K562 (cell line): ENCODE results near the gene MCU. TPM values are rescaled to one million over a fixed set of nuclear protein-coding genes. Genes with fewer than 3 reads are reported as not detected.

ENCODE experiments used
- ATF1 ChIP-seq, 2 experiments: fragments of 450-650 bp in 1 of 2; IDR thresholded peaks; 2 replicates each; pipeline ENCODE4 v1.6.1; 2016; ENCODE audit warnings: missing compliant biosample characterization in 1 of 2, missing genetic modification characterization in 1 of 2
- ATF7 ChIP-seq: fragments of 450-650 bp; IDR thresholded peaks from 2 replicates; pipeline ENCODE4 v1.7.1; 2014; ENCODE audit warnings: mild to moderate bottlenecking, moderate library complexity
- BACH1 ChIP-seq: fragments of 200-800 bp; sonication (Bioruptor generic); IDR thresholded peaks from 2 replicates; pipeline ENCODE4 v1.6.1; 2016; ENCODE audit warnings: missing genetic modification characterization, missing compliant biosample characterization
- CEBPG ChIP-seq, 3 experiments: fragments of 200-800 bp in 1 of 3; sonication (Bioruptor generic) in 1 of 3; sonication (generic) in 1 of 3; formaldehyde crosslinking in 1 of 3; IDR thresholded peaks in 2 of 3; conservative IDR thresholded peaks in 1 of 3; 2 replicates each; pipeline versions ENCODE4 v1.6.1 to v1.8.0; 2016 to 2022; ENCODE audit warnings: missing compliant biosample characterization in 2 of 3, missing genetic modification characterization in 2 of 3, mild to moderate bottlenecking in 1 of 3, missing genetic modification reagents in 1 of 3
- CREB1 ChIP-seq, 2 experiments: sonication (generic) in 1 of 2; formaldehyde crosslinking in 1 of 2; IDR thresholded peaks; 2 replicates each; pipeline versions ENCODE4 v1.6.1 to v1.8.0; 2012 to 2022; ENCODE audit warnings: inconsistent platforms in 1 of 2, mild to moderate bottlenecking in 1 of 2, missing genetic modification reagents in 1 of 2, moderate library complexity in 1 of 2
- CREM ChIP-seq: IDR thresholded peaks from 2 replicates; pipeline ENCODE4 v1.6.1; 2014; ENCODE audit warnings: antibody characterized with exemption, low read depth
- CSDE1 ChIP-seq, 2 experiments: fragments of 450-650 bp; IDR thresholded peaks; 2 replicates each; pipeline ENCODE4 v1.6.1; 2016; ENCODE audit warnings: mild to moderate bottlenecking in 1 of 2
- FOS ChIP-seq: IDR thresholded peaks from 3 replicates; pipeline ENCODE4 v1.6.1; 2011; ENCODE audit not compliant: insufficient read length; ENCODE audit errors: extremely low read depth
- HMBOX1 ChIP-seq: sonication (generic); IDR thresholded peaks from 2 replicates; pipeline ENCODE4 v1.6.1; 2016
- JUN ChIP-seq, 2 experiments: sonication (generic) in 1 of 2; formaldehyde crosslinking in 1 of 2; IDR thresholded peaks; 2 replicates each; pipeline versions ENCODE4 v1.6.1 to v1.8.0; 2012 to 2022; ENCODE audit warnings: borderline replicate concordance in 2 of 2, mild to moderate bottlenecking in 2 of 2, improper control_type of control experiment in 1 of 2, low read depth in 1 of 2, low read length in 1 of 2, missing genetic modification reagents in 1 of 2
- KAT2B ChIP-seq: IDR thresholded peaks from one replicate; pipeline ENCODE4 v1.6.1; 2012; ENCODE audit warnings: low read depth, mild to moderate bottlenecking, control low read depth, inconsistent platforms, low read length, moderate library complexity
- POLR2AphosphoS5 ChIP-seq: IDR thresholded peaks from 2 replicates; pipeline ENCODE4 v1.6.1; 2011; ENCODE audit warnings: mild to moderate bottlenecking, low read depth, low read length, moderate library complexity; ENCODE audit not compliant: control insufficient read depth, insufficient read depth
- SLC30A9 ChIP-seq: fragments of 250-450 bp; sonication (Bioruptor Pico); IDR thresholded peaks from 2 replicates; pipeline ENCODE4 v1.8.0; 2022; ENCODE audit warnings: mild to moderate bottlenecking, moderate library complexity
- STAT5A ChIP-seq: IDR thresholded peaks from 2 replicates; pipeline ENCODE4 v1.6.1; 2012; ENCODE audit warnings: low read length, inconsistent platforms, borderline replicate concordance
- STAT5B ChIP-seq: fragments of 250-450 bp; sonication (Bioruptor Pico); IDR thresholded peaks from 2 replicates; pipeline ENCODE4 v1.8.0; 2021; ENCODE audit warnings: mild to moderate bottlenecking, inconsistent platforms
- TEAD1 ChIP-seq, 2 experiments: fragments of 450-650 bp in 1 of 2; sonication (generic) in 1 of 2; formaldehyde crosslinking; IDR thresholded peaks; 2 replicates each; pipeline versions ENCODE4 v1.4.0 to v1.8.0; 2020 to 2022; ENCODE audit warnings: mild to moderate bottlenecking in 2 of 2, missing genetic modification reagents in 1 of 2
- ZFX ChIP-seq: sonication (generic); formaldehyde crosslinking; IDR thresholded peaks from 2 replicates; pipeline ENCODE4 v1.8.0; 2022; ENCODE audit warnings: mild to moderate bottlenecking, missing genetic modification reagents, moderate library complexity
- ZNF175 ChIP-seq: fragments of 200-800 bp; sonication (Bioruptor generic); IDR thresholded peaks from 2 replicates; pipeline ENCODE4 v1.6.1; 2016; ENCODE audit warnings: low read depth, mild to moderate bottlenecking, missing genetic modification characterization, missing compliant biosample characterization
- ZNF766 ChIP-seq: fragments of 200-800 bp; sonication (Bioruptor generic); conservative IDR thresholded peaks from 2 replicates; pipeline ENCODE4 v1.6.1; 2016; ENCODE audit warnings: missing genetic modification characterization, missing compliant biosample characterization
- polyA plus RNA-seq, 8 experiments: library from polyadenylated mRNA; depleted of rRNA in 4 of 8; stranded (reverse) in 5 of 8; unstranded in 3 of 8; fragments of >200 nt; fragmentation: Nextera tagmentation in 2 of 8; fragmentation: Illumina TruSeq in 1 of 8; extraction: Ambion mirVana in 2 of 8; extraction: Trizol in 1 of 8; gene quantifications; 2 replicates each; pipeline versions ENCODE4 v1.2.1 to v1.2.3, GENCODE V29; 2011 to 2014; ENCODE audit warnings: inconsistent platforms in 1 of 8, missing spikeins in 1 of 8
- total RNA-seq, 7 experiments: library from RNA; depleted of rRNA in 6 of 7; stranded (reverse); fragments of >200 nt in 6 of 7; fragmentation: Illumina TruSeq in 2 of 7; extraction: Trizol in 2 of 7; gene quantifications; 2 replicates each; pipeline versions ENCODE4 v1.2.1 to v1.2.3, GENCODE V29; 2011 to 2021; ENCODE audit warnings: low replicate concordance in 1 of 7
- TF ChIP-seq, protein P1 (sequence below), 2 experiments: fragments of 450-650 bp in 1 of 2; sonication (generic) in 1 of 2; formaldehyde crosslinking in 1 of 2; IDR thresholded peaks in 1 of 2; conservative IDR thresholded peaks in 1 of 2; 2 replicates each; pipeline versions ENCODE4 v1.6.1 to v1.8.1; 2016 to 2023; ENCODE audit warnings: mild to moderate bottlenecking in 2 of 2, moderate library complexity in 2 of 2, inconsistent platforms in 1 of 2, missing genetic modification reagents in 1 of 2

MCU gene
- total and polyA plus RNA-seq, 9 of the 15 experiments (the other 6 are each of a cell fraction or from before 2014, with no cell fraction given), result 8.2 to 88.8 (median 21.3) TPM

DNA sequence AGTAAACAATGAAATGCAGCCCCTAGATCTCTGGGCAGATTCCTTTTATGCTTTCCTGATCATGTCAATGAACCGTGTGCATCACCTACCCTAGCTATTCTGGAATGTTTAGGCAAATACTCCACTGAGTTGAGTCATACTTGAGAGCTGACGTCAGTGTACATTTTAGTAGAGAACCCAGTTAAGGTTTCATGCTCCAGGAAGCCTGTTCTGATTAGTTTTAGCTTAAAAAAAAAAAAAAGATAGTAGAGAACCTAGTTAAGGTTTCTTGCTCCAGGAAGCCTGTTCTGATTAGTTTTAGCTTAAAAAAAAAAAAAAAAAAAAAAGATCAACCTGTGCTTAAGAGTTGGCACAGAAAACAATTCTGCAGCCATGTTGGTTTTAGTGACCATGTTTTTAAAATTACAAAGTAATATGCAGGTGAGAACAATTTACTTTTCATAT lies 3.7 kb upstream of the MCU start (continued):
- TF ChIP-seq ZNF175 (CRISPR knock-in tag) (peak; percentile 86), HMBOX1 (peak; percentile 67), TEAD1 (CRISPR knock-in tag; IDR thresholded peaks at IDR 0.05) (peak in 1 of 2 experiments; percentile 75; a peak in 2 of 4 replicates), ATF7 (peak; percentile 82), BACH1 (tag) (peak; percentile 66; the same call in 1 of the 2 replicates), ZNF766 (0 out of 2 replicates have a peak, but pooled peaks have one; percentile 37), FOS (peak; percentile 15), CREM (peak; percentile 69), CSDE1 (IDR thresholded peaks at IDR 0.05) (no peak), KAT2B (no peak), POLR2AphosphoS5 (no peak), ATF1 (CRISPR knock-in tag; IDR thresholded peaks at IDR 0.05) (no peak), ATF1 (tag; IDR thresholded peaks at IDR 0.05) (peak; percentile 52; the same call in 1 of the 2 replicates), STAT5B (CRISPR knock-in tag) (no peak), JUN (IDR thresholded peaks at IDR 0.05; ENCODE audit: borderline replicate concordance, low read depth, low read length) (peak; percentile 78; the same call in 1 of the 2 replicates), JUN (CRISPR knock-in tag; IDR thresholded peaks at IDR 0.05; ENCODE audit: borderline replicate concordance) (no peak), ZFX (CRISPR knock-in tag) (no peak), STAT5A (no peak), SLC30A9 (CRISPR knock-in tag) (no peak), CEBPG (CRISPR knock-in tag; IDR thresholded peaks at IDR 0.05) (peak; percentile 25; the same call in 1 of the 2 replicates), CEBPG (tag; conservative IDR thresholded peaks at IDR 0.05 in 1 of 2, IDR thresholded peaks at IDR 0.05 in 1 of 2) (0 out of 4 replicates have a peak, but pooled peaks of 1 of the 2 experiments have one; percentile 17), CREB1 (IDR thresholded peaks at IDR 0.05) (peak; percentile 39; the same call in 1 of the 2 replicates), CREB1 (CRISPR knock-in tag; IDR thresholded peaks at IDR 0.05) (no peak)
- TF ChIP-seq, protein P1, sequence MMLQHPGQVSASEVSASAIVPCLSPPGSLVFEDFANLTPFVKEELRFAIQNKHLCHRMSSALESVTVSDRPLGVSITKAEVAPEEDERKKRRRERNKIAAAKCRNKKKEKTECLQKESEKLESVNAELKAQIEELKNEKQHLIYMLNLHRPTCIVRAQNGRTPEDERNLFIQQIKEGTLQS (IDR thresholded peaks at IDR 0.05), result peak; percentile 90
- TF ChIP-seq, protein P1 (CRISPR knock-in tag; conservative IDR thresholded peaks at IDR 0.05), result no peak
